ENCODE measurements around the gene SULT4A1.

- TF ChIP-seq CTCF (IDR thresholded peaks at IDR 0.05) (no peak), EZH2 (IDR thresholded peaks at IDR 0.05; ENCODE audit: borderline replicate concordance, insufficient read depth, low read depth, low read length, poor library complexity, severe bottlenecking) (no peak)
Observed at GRCh38 chr22:43883719-43884415, 21.6 kb upstream of the SULT4A1 start.

Data from B cell (primary cell).